ENCODE data around the gene CASZ1. TPM values are rescaled to one million over a fixed set of nuclear protein-coding genes. Genes with fewer than 3 reads are reported as not detected.

CASZ1 gene
- total and polyA plus RNA-seq, 8 donors = 6.0 to 166 (median 39.8) TPM

DNA sequence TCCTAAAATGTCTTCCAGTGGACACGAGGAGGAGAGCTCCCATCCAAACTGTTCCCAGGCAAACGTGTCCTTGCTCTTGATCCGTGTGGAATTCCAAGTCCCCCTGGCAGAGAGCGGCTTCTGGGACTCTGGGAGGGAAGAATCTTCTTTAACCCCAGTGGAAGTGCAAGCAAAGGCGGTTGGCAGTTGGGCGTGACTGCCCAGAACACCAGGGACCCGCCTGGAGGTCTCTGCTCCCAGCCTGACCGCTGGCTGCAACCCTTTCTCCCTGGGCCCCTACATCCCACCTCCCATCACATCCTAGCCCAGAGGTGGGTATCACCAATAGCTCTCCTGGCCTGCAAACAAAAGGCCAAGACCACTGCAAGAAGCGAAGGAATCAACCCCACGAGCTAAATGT is 17.8 kb downstream of the CASZ1 start:
- 20 to 53% (median 41%) methylated on average over 10 of the region's 10 CpGs for WGBS, 5 donors
- intact Hi-C loops (cut with DNase I; ENCODE audit: low total_unique reads) = no loop called here
- peak overlapping the region; percentile 89 to 95 (median 92) for H3K27ac ChIP-seq
- H3K9me3 ChIP-seq = no peaks in the 10 kb centered on the region
- H3K4me1 ChIP-seq = peaks cover 61 to 97% (median 83%) of the 10 kb centered on the region in 4 donors
- no peak for TF ChIP-seq POLR2AphosphoS5 (IDR thresholded peaks at IDR 0.05)
- TF ChIP-seq POLR2A (IDR thresholded peaks at IDR 0.05) = no peak
- TF ChIP-seq, protein P1, sequence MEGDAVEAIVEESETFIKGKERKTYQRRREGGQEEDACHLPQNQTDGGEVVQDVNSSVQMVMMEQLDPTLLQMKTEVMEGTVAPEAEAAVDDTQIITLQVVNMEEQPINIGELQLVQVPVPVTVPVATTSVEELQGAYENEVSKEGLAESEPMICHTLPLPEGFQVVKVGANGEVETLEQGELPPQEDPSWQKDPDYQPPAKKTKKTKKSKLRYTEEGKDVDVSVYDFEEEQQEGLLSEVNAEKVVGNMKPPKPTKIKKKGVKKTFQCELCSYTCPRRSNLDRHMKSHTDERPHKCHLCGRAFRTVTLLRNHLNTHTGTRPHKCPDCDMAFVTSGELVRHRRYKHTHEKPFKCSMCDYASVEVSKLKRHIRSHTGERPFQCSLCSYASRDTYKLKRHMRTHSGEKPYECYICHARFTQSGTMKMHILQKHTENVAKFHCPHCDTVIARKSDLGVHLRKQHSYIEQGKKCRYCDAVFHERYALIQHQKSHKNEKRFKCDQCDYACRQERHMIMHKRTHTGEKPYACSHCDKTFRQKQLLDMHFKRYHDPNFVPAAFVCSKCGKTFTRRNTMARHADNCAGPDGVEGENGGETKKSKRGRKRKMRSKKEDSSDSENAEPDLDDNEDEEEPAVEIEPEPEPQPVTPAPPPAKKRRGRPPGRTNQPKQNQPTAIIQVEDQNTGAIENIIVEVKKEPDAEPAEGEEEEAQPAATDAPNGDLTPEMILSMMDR (IDR thresholded peaks at IDR 0.05) = no peak
- TF ChIP-seq EP300 (IDR thresholded peaks at IDR 0.05) = no peak
- no peaks in the 10 kb centered on the region for H3K36me3 ChIP-seq
- H3K27me3 ChIP-seq = no peaks in the 10 kb centered on the region
- peak overlapping the region in 2 of 4 donors; percentile 4 to 9 for H3K4me3 ChIP-seq
- DNase-seq = no peak

DNA sequence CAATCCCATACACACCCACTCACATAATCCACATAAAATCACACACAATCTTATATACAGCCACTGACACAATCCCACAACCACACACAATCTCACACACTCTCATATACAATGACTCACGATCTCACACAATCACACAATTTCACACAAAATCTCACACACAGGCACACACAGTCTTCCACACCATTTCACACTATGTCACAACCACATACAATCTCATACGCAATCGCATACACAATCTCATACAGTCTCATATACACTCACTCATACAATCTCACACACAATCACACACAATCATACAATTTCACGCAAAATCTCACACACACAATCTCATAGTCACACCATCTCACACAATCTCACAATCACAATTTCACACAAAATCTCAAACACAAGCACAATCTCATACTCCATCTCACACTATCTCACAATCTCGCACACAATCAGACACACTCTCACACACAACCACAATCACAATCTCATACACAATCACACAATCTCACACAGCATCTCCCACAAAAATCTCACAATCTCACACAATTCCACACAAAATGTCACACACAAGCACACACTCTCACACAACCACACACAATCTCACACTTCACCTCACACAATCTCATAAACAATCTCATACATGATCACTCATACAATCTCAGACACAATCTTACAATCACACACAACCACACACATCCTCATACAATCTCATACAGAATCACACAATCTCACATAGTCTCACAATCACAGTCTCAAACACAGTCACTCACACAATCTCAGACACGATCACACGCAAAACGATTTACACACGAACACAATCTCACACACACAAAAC is 18.5 kb downstream of the CASZ1 start:
- peak in 1 of 4 donors; percentile 95 for TF ChIP-seq POLR2A (IDR thresholded peaks at IDR 0.05)
- TF ChIP-seq, protein P1 (IDR thresholded peaks at IDR 0.05) = no peak
- H3K4me3 ChIP-seq = peak overlapping the region in 1 of 4 donors; percentile 4
- no peak for DNase-seq
- peak overlapping the region; percentile 89 to 95 (median 92) for H3K27ac ChIP-seq
- 60 to 83% (median 75%) methylated on average over 9 of the region's 9 CpGs for WGBS, 5 donors
- no peaks in the 10 kb centered on the region for H3K27me3 ChIP-seq
- no peaks in the 10 kb centered on the region for H3K36me3 ChIP-seq
- no peaks in the 10 kb centered on the region for H3K9me3 ChIP-seq
- intact Hi-C loops (cut with DNase I; ENCODE audit: low total_unique reads) = no loop called here
- peaks cover 63 to 97% (median 84%) of the 10 kb centered on the region in 4 donors for H3K4me1 ChIP-seq

DNA sequence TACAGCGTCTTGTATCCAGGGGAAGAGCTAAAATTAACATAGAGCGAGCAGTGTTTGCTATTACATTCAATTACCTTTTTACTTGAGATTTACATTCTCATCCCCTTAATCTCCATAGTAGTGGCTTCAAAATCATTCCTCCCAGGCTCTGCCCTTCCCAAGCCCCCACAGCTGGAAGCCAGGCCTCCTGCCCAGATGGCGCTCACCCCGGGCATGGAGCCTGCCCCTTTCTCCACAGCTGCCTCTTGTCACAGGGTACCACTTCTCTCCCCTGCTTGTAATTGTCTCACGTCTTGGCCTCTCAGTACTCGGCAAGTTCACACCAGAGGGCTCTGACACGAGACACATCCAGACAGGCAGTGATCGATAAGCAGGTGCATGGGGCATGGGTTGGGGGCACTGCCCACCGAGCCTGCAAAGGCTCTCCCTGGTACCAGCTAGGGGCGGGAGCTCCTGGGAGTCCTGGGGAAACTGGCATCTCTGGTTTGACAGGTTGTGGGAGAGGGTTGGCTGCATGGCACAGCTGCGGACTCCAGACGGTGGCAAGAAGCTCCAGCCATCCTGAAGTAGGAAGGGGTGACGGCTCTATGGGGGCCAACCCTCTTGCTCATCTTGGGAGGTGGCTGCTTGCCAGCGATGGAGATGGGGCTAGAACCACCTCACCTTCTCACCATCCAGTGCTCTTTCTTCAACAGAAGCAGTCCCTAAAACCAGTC is 20.1 kb downstream of the CASZ1 start:
- peak in 1 of 2 donors; percentile 80 for DNase-seq
- Histone ChIP-seq H3K36me3 (no peaks in the 10 kb centered on the region), H3K27me3 (no peaks in the 10 kb centered on the region), H3K4me1 (peaks cover 65 to 97% (median 80%) of the 10 kb centered on the region in 4 donors), H3K4me3 (no peak overlapping the region), H3K27ac (peak overlapping the region; percentile 38 to 92 (median 62)), H3K9me3 (no peaks in the 10 kb centered on the region)
- TF ChIP-seq, protein P1 (IDR thresholded peaks at IDR 0.05) = no peak
- peak in 2 of 3 donors; percentile 29 to 44 for TF ChIP-seq POLR2AphosphoS5 (IDR thresholded peaks at IDR 0.05)
- intact Hi-C loops (cut with DNase I; ENCODE audit: low total_unique reads) = no loop called here
- WGBS, 5 donors = 39 to 55% (median 49%) methylated on average over 13 to 14 of the region's 14 CpGs

DNA sequence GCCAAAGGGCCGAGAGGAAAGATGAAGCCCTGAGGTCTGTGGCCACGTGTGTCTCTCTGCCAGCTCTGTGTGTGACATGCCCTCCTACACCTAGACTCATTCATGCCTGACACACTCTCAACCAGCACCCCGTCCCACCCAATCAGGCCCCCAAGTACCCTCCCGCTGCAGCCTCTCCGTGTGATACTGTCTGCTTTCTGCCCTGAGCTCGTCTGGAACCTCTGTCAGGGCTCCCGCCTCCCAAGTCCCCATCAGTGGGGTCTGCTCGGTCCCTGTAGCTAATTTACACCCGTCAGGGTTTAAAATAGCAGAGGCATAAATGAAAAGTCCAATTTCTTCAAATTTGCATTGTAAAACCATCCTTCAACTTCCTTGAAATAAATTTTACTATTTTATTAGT is 20.7 kb downstream of the CASZ1 start:
- Histone ChIP-seq H3K4me1 (peaks cover 59 to 97% (median 74%) of the 10 kb centered on the region in 4 donors), H3K27ac (peak overlapping the region; percentile 38 to 92 (median 48)), H3K36me3 (no peaks in the 10 kb centered on the region), H3K4me3 (no peak overlapping the region), H3K9me3 (no peaks in the 10 kb centered on the region), H3K27me3 (peaks cover 0 to 3% (median 0%) of the 10 kb centered on the region in 3 donors)
- 71 to 81% (median 76%) methylated on average over 9 of the region's 9 CpGs for WGBS, 5 donors
- intact Hi-C loops (cut with DNase I; ENCODE audit: low total_unique reads) = no loop called here
- DNase-seq = no peak
- TF ChIP-seq POLR2A (IDR thresholded peaks at IDR 0.05) (no peak), EP300 (IDR thresholded peaks at IDR 0.05) (no peak), POLR2AphosphoS5 (IDR thresholded peaks at IDR 0.05) (no peak)
- TF ChIP-seq, protein P1 (IDR thresholded peaks at IDR 0.05) = no peak

Data from stomach (tissue), 9 donors.